ENCODE data around the gene EIF5A. TPM values are rescaled to one million over a fixed set of nuclear protein-coding genes. Genes with fewer than 3 reads are reported as not detected.

Gene EIF5A
- total and polyA plus RNA-seq, 9 of the 15 experiments (the other 6 are each of a cell fraction or from before 2014, with no cell fraction given): 22.9 to 1,163 (median 772) TPM

DNA sequence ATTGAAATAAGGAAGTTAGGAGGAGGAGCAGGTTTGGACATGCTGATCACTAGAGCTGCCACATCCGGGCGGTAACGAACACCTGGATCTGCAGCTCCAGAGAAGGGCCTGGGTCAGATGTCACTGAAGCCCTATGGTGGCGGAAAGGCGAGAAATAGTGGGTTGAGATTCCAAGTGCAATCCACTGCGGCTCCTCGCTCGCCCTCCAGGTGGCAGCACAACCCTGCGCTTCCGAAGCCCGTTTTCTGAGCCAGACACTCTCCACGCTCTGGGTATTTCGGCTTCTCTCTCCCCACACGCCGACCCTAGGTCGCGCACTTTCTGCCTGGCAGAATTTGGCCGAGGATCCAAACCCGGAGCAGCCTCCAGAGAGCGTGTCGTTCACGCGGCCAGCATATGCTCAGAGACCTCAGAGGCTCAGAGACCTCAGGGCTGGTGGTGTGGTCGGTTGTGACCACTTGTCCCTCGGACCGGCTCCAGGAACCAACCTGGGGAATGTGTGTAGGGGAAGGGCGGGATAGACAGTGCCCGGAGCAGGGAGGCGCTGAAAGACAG, 26.8 kb upstream of the EIF5A start (continued):
- TF ChIP-seq HMGN3 (IDR thresholded peaks at IDR 0.05; ENCODE audit: borderline replicate concordance, extremely low read depth, insufficient read length, low read depth, low read length) (no peak), ZNF24 (IDR thresholded peaks at IDR 0.05) (no peak), OTX1 (CRISPR knock-in tag; IDR thresholded peaks at IDR 0.05) (no peak), MED1 (CRISPR knock-in tag; IDR thresholded peaks at IDR 0.05; ENCODE audit: borderline replicate concordance) (no peak), FOXJ3 (CRISPR knock-in tag; IDR thresholded peaks at IDR 0.05) (no peak), C11orf30 (IDR thresholded peaks at IDR 0.05; ENCODE audit: low read depth) (no peak), SNRNP70 (optimal IDR thresholded peaks at IDR 0.05; ENCODE audit: low read depth, low read length) (no peak), ZNF347 (CRISPR knock-in tag; IDR thresholded peaks at IDR 0.05; ENCODE audit: low read depth) (no peak), PHTF2 (CRISPR knock-in tag; IDR thresholded peaks at IDR 0.05) (no peak), FOXK2 (conservative IDR thresholded peaks at IDR 0.05 in 1 of 2, IDR thresholded peaks at IDR 0.05 in 1 of 2; ENCODE audit: low read depth in 2 of 2) (no peak), RBM22 (IDR thresholded peaks at IDR 0.05; ENCODE audit: low read depth, low read length, poor library complexity, severe bottlenecking) (no peak), ERF (CRISPR knock-in tag; IDR thresholded peaks at IDR 0.05) (no peak), RBM34 (IDR thresholded peaks at IDR 0.05; ENCODE audit: borderline replicate concordance, insufficient read depth, low read length) (no peak), ZNF41 (CRISPR knock-in tag; conservative IDR thresholded peaks at IDR 0.05) (no peak), PHF21A (IDR thresholded peaks at IDR 0.05; ENCODE audit: borderline replicate concordance, low read depth) (no peak), DMBX1 (CRISPR knock-in tag; IDR thresholded peaks at IDR 0.05; ENCODE audit: borderline replicate concordance) (no peak), GTF2A2 (tag; IDR thresholded peaks at IDR 0.05) (no peak), TRIM24 (IDR thresholded peaks at IDR 0.05) (no peak), SRSF9 (IDR thresholded peaks at IDR 0.05; ENCODE audit: borderline replicate concordance, low read depth, low read length) (no peak)
- TF ChIP-seq, protein P1, sequence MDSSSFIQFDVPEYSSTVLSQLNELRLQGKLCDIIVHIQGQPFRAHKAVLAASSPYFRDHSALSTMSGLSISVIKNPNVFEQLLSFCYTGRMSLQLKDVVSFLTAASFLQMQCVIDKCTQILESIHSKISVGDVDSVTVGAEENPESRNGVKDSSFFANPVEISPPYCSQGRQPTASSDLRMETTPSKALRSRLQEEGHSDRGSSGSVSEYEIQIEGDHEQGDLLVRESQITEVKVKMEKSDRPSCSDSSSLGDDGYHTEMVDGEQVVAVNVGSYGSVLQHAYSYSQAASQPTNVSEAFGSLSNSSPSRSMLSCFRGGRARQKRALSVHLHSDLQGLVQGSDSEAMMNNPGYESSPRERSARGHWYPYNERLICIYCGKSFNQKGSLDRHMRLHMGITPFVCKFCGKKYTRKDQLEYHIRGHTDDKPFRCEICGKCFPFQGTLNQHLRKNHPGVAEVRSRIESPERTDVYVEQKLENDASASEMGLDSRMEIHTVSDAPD (CRISPR knock-in tag; IDR thresholded peaks at IDR 0.05): no peak
- TF ChIP-seq, protein P2, sequence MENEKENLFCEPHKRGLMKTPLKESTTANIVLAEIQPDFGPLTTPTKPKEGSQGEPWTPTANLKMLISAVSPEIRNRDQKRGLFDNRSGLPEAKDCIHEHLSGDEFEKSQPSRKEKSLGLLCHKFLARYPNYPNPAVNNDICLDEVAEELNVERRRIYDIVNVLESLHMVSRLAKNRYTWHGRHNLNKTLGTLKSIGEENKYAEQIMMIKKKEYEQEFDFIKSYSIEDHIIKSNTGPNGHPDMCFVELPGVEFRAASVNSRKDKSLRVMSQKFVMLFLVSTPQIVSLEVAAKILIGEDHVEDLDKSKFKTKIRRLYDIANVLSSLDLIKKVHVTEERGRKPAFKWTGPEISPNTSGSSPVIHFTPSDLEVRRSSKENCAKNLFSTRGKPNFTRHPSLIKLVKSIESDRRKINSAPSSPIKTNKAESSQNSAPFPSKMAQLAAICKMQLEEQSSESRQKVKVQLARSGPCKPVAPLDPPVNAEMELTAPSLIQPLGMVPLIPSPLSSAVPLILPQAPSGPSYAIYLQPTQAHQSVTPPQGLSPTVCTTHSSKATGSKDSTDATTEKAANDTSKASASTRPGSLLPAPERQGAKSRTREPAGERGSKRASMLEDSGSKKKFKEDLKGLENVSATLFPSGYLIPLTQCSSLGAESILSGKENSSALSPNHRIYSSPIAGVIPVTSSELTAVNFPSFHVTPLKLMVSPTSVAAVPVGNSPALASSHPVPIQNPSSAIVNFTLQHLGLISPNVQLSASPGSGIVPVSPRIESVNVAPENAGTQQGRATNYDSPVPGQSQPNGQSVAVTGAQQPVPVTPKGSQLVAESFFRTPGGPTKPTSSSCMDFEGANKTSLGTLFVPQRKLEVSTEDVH (IDR thresholded peaks at IDR 0.05; ENCODE audit: low read depth, partially characterized antibody): no peak
- TF ChIP-seq, protein P3, sequence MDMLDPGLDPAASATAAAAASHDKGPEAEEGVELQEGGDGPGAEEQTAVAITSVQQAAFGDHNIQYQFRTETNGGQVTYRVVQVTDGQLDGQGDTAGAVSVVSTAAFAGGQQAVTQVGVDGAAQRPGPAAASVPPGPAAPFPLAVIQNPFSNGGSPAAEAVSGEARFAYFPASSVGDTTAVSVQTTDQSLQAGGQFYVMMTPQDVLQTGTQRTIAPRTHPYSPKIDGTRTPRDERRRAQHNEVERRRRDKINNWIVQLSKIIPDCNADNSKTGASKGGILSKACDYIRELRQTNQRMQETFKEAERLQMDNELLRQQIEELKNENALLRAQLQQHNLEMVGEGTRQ (CRISPR knock-in tag; IDR thresholded peaks at IDR 0.05): no peak
- TF ChIP-seq, protein P4, sequence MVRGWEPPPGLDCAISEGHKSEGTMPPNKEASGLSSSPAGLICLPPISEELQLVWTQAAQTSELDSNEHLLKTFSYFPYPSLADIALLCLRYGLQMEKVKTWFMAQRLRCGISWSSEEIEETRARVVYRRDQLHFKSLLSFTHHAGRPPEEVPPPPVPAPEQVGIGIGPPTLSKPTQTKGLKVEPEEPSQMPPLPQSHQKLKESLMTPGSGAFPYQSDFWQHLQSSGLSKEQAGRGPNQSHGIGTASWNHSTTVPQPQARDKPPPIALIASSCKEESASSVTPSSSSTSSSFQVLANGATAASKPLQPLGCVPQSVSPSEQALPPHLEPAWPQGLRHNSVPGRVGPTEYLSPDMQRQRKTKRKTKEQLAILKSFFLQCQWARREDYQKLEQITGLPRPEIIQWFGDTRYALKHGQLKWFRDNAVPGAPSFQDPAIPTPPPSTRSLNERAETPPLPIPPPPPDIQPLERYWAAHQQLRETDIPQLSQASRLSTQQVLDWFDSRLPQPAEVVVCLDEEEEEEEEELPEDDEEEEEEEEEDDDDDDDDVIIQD (CRISPR knock-in tag; IDR thresholded peaks at IDR 0.05): no peak
- TF ChIP-seq, protein P5, sequence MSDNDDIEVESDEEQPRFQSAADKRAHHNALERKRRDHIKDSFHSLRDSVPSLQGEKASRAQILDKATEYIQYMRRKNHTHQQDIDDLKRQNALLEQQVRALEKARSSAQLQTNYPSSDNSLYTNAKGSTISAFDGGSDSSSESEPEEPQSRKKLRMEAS (CRISPR knock-in tag; IDR thresholded peaks at IDR 0.05): peak; percentile 89
